Activated T-helper 9 cell treated with anti-CD3 and anti-CD28 coated beads, Interleukin-2, amount 50 U/mL, for 16 hours (primary cell): ENCODE results near the gene TMEM239.
"Not testable (repeated sequence)": the region's sequence is repeated elsewhere in the genome, so short reads cannot be mapped to it uniquely, and the experiment has no call there.

Source experiments
- DNase-seq: peaks from one replicate; pipeline ENCODE4 v3.0.0-alpha.2; 2020; ENCODE audit warnings: low read depth

Gene TMEM239

GRCh38 chr20:2816030-2816582 is at the start of gene TMEM239:
TMEM239 (plus strand) TSS chr20:2816364; CDS start chr20:2816555, 191 bp downstream.
- DNase-seq: no peak

- no peak for DNase-seq
These were observed 48.2 kb upstream of the TMEM239 start for GRCh38 chr20:2767768-2768631.

GRCh38 chr20:2768632-2769015 is 47.5 kb upstream of the TMEM239 start:
- no peak for DNase-seq

GRCh38 chr20:2770091-2770490 is 46.1 kb upstream of the TMEM239 start:
- not testable (repeated sequence) for DNase-seq

- no peak for DNase-seq
These were observed 44.5 kb upstream of the TMEM239 start for GRCh38 chr20:2771631-2772080.

GRCh38 chr20:2773812-2774211 is 42.4 kb upstream of the TMEM239 start:
- DNase-seq: no peak

GRCh38 chr20:2775139-2775538 is 41.0 kb upstream of the TMEM239 start:
- no peak for DNase-seq

GRCh38 chr20:2778602-2779321 is 37.4 kb upstream of the TMEM239 start:
- no peak for DNase-seq

- DNase-seq: no peak
These were observed 35.2 kb upstream of the TMEM239 start for GRCh38 chr20:2780948-2781347.

GRCh38 chr20:2783908-2784566 is 32.1 kb upstream of the TMEM239 start:
- DNase-seq: no peak

- DNase-seq: no peak
These were observed 22.7 kb upstream of the TMEM239 start for GRCh38 chr20:2793471-2793870.

GRCh38 chr20:2794202-2794748 is 21.9 kb upstream of the TMEM239 start:
- DNase-seq: no peak

- DNase-seq: no peak
These were observed 21.2 kb upstream of the TMEM239 start for GRCh38 chr20:2794866-2795447.

GRCh38 chr20:2795451-2795850 is 20.7 kb upstream of the TMEM239 start:
- DNase-seq: no peak

- no peak for DNase-seq
These were observed 20.0 kb upstream of the TMEM239 start for GRCh38 chr20:2796011-2796660.

GRCh38 chr20:2797136-2797983 is 18.8 kb upstream of the TMEM239 start:
- DNase-seq: no peak

GRCh38 chr20:2798095-2798805 is 17.9 kb upstream of the TMEM239 start:
- no peak for DNase-seq

GRCh38 chr20:2798814-2799213 is 17.4 kb upstream of the TMEM239 start:
- no peak for DNase-seq

- no peak for DNase-seq
These were observed 16.9 kb upstream of the TMEM239 start for GRCh38 chr20:2799271-2799670.
